NOMO-1 (cell line): ENCODE data around the gene ITPR1.

ENCODE experiments used
- DNase-seq, 2 experiments: peaks; one replicate each; lab custom pipeline; 2025; ENCODE audit not compliant: unreplicated experiment in 2 of 2; lab: John Stamatoyannopoulos, UW

The ITPR1 gene

DNA sequence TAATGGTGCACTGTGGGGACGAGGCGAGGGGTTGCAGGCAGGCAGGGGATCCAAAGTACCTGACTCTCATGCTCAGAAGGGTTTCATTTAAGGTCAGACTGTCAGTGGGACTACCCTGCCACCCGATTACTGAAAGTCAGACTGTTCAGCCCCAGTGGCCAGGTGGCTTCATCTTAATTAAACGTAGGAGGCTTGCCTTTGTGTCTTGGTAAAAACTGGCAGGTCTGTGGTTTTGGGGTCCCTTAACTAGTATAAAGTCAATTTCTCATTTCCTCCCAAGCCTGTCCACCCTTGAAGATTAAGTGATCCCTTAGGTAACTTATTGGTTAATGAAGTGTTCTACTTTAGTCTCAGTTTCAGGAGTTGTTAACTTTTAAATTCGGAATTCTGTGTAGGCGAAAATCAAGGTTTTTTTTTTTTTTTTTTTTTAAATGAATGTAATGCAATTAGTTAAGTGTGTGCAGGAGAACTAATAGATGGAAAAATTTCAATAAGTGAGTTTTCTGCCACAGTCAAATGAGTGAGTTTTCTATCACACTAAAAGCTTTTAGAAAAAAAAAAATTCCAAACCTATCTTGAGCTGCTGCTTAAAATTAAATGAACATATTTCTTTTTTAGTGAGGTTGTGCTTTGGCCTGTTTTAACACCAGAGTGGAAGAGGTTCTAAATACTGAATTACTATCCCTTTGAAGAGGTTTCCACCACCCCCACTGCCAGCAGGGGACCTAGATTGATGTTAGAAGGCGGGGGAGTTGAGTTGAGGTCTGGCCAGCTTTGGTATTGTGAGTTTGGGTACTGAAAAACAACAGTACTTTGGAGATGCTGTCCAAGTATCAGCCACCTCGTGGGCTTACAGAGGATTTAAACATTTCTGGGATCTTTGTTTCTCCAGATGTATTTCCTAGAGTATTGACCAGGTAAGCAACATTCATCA lies 15.2 kb downstream of the ITPR1 start:
- DNase-seq, result no peak

GRCh38 chr3:4509043-4509442 lies 15.9 kb downstream of the ITPR1 start:
- DNase-seq, result no peak

- DNase-seq, result no peak
Observed at GRCh38 chr3:4509983-4510755, 17.0 kb downstream of the ITPR1 start.

DNA sequence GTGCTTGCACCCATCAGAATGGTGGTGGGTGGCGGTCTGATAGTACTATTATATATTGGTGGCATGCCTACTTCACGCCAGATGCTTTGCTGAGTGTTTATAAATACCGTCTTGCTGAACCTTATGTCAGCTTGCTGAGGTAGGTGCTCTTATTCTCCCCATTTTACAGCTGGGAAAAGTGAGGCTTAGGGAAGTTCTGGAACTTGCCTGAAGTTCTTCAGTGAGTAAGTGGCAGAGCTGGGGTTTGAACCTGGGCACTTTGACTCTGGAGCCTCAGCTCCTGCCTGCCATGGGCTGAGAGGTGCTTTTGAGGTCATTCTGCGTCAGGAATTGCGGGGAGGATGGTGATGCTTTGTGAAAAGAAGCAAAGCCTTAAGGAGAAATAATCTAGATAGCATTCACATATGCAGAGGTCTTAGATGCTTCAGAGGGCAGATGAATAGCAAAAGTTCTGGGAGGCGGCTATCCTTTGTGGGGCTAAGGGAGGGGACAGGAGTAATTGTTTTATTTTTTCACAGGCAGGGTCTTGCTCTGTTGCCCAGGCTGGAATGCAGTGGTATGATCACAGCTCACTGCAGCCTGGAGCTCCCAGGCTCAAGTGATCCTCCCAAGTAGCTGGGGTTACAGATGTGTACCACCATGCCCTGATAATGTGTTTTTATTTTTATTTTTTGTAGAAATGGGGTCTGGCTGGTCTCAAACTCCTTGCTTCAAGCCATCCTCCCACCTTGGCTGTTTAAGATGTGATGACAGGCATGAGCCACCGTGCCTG lies 18.5 kb downstream of the ITPR1 start:
- DNase-seq, result no peak

DNA sequence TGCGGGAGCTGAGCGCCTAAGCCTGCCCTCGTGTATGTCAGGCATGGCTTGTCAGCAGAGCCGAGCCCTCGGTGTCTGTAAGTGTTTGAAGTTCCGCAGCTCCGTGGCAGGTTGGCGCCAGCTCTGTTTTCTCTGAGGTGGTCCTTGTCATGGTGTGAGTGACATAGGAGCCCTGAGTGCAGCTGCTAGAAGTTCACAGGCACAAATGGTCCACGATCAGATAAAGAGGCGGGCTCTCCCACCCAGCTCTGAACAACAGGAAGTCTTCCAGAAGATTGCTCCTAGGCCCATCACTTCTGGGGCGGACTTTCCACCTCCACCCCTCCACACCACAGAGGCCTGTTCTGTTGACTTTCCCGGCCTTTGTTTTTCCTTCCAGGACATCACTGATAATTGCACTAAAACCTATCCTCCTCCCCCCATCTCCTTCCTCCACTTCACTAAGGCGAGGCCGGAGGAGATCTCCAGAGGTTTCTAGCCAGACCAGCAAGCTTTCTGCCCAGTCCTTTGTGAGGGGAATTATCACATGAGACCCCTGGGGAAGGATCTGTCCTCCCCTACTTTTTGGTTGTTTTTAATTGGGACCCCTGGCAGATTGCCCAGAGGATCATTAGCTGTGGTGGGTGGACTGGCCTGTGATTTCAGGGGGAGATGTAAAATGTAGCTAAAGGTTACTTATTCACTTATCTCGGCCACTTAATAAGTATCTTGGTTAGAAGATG lies 19.9 kb downstream of the ITPR1 start:
- DNase-seq, result no peak

- DNase-seq, result no peak
Observed at GRCh38 chr3:4514321-4514720, 21.2 kb downstream of the ITPR1 start.

GRCh38 chr3:4514916-4515315 lies 21.8 kb downstream of the ITPR1 start:
- no peak for DNase-seq

DNA sequence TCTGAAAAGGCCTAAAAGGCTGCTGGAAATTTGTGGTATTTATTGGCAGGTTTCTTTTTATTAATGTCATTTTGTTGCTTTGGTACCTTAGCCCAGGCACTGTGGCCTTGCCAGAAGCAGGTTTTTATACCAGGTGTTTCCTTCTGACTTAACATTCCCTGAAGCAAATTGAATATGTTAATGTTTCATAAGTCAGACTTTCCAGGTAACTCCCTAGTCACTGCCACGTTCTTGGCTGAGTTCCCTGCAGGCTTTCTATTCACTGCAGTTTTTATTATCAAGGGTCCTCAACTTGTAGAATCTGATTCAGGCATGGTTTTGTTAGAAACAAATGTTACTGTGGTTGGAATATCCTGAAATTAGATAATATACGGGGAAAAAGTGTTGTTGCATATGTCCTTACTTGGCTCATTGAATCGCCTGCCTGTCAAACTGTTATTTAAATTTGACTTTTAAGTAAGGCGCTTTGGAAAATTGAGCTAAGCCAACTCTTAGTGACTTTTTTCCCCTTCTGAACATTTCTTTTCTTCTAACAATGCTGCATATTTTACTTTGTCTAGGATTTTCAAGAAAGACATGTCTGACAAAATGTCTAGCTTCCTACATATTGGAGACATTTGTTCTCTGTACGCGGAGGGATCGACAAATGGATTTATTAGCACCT lies 22.9 kb downstream of the ITPR1 start:
- no peak for DNase-seq

DNA sequence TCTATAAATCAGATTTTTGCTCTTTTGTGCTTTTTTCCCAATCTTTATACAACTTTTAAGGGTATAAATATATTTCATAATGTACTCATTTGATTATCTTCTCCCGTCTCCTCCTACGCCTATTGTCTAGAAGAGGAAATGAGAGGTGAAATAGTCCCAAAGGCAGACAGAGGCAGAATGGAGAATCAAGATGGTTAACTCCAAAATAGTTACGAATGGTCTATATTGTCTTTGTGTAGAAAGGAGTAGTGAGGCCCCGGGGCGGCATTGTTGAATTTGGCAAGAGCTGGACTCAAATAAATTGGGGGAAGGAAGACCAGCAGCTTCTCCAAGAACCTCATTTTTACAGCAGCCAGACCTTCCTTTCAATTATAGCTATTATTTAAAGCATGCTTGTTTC lies 23.9 kb downstream of the ITPR1 start:
- peak in 1 of 2 experiments; percentile 16 for DNase-seq

DNA sequence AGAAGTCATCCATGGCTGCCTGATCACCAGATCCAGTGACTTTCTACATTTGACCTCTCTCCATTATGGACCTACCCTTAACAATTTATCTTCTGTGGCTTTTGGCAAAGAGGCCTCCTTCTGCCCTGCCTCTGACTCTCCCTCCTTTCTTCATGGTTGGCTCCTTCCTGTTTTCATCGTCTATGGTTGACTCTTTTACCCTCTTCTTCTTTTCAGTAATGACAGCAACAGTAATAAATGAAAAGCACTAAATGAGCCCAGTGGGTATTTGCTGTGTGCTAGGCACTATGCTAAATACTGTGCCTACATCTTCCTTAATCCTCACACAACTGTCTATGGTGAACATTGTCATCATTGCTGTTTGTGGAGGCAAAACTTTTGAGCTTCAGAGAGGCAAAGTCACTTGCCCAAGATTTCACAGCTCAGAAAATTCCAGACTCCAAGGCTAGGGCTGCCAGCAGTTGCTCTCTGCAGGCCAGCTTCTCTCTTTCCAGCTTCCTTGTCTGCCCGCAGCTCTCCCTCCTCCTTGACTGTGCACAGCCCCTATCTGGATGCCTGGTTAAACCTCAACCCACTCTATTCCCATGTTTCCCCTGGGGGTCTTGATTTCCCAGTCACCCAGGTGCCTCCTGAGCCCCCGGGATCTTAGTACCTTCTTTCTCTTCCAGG lies 24.6 kb downstream of the ITPR1 start:
- DNase-seq, result peak; percentile 63 to 78

DNA sequence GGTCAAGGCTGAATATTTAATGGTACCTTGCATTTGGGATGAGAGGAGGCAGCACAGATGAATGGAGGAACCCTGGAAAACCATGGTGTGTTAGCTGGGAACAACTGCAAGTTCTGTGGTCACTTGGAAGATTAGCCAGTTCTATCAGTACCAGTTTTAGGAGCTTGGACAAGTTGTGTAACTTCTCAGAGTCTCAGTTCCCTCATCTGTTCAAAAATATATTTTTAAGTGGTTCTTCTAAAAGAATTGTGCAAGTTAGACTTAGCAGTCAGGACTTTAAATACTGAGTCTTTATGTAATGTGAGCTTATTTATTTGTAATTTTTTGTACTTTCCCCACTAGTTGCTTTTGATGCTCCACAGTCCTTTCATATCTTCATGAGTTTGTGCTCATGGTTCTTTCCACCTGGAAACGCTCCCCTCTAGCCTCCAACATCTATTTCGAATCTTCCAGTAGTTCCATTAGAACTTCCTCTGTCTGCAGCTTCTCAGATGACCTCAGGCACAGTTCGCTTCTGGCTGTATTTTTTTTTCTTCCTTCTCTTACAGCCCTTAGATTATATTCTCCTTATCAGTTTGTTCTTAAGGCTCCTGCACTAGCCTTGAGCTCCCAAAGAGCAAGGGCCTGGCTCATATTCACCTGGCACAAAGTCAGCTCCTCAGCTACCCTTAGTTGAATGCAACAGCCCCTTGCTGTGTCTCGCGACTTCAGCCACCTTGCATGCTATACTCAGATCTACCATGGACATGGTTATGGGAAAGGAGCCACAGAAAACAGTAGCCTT lies 27.1 kb downstream of the ITPR1 start:
- peak; percentile 60 to 88 for DNase-seq

DNA sequence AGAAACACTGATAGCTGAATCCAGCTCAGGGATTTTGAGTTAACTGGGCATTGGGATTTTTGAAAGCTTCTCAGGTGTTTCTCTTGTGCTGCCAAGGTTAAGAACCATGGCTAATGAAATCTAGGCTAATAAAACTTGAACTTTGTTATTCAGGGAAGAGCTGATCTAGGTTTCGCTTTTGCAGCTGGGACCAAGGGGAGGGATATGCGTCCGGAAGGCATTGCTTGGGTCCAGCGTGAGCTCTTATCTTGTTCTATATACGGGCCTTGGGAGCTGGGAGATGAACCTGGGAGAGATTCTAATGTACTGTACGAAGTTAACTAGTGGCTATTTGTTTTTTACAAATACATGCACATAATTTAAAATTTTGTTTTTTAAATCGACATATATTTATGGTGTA lies 29.8 kb downstream of the ITPR1 start:
- DNase-seq, result no peak

- DNase-seq, result no peak
Observed at GRCh38 chr3:4523710-4524698, 30.9 kb downstream of the ITPR1 start.

DNA sequence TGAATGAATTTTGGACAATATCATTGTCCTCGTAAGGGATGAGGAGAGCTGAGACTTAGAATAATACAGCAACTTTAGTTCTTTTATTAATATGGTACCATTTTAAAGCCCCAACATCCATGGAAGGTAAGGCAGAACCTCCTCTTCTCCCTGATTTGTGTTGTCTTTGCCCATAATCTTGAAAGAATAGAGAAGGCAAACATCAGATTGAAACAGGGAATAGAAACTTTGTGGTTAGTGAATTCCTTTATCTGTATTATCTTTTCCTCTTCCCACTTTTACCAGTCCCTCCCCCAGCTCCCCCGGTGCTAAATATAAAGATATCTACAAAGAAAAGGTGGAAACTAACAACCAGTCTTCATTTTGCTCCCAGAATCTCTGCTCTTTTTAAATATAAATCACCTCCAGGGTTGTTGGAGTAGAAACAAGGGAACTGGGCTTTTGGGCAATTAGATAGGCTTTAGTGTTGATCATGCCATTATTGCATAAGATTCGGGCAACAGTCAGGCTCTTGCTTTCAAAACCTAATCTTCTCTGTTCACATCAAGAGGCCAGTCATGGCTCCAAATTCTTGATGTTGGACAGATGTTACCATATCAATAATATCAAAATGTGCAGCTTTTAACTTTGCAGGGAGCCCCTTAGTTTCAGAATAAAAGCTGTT lies 32.5 kb downstream of the ITPR1 start:
- peak; percentile 74 to 78 for DNase-seq

DNA sequence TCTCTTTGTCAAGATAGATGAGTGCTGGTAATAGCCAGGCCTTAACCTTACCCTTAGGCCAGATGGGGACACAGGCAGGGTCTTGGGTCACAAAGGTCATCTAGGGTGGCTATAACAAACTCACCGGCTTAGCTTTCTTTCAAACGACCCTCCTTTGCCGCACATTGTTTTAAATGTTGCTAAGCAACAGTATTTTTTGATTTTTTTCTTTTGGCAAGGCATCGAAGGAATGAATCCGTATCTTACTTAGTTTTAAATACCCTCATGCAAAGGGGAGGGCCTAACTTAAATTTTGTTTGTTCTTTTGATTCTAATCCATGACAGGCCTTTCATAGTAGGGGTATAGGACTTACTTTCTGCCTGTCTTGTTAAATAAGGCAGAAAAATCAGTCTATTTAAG lies 35.2 kb downstream of the ITPR1 start:
- DNase-seq, result no peak

DNA sequence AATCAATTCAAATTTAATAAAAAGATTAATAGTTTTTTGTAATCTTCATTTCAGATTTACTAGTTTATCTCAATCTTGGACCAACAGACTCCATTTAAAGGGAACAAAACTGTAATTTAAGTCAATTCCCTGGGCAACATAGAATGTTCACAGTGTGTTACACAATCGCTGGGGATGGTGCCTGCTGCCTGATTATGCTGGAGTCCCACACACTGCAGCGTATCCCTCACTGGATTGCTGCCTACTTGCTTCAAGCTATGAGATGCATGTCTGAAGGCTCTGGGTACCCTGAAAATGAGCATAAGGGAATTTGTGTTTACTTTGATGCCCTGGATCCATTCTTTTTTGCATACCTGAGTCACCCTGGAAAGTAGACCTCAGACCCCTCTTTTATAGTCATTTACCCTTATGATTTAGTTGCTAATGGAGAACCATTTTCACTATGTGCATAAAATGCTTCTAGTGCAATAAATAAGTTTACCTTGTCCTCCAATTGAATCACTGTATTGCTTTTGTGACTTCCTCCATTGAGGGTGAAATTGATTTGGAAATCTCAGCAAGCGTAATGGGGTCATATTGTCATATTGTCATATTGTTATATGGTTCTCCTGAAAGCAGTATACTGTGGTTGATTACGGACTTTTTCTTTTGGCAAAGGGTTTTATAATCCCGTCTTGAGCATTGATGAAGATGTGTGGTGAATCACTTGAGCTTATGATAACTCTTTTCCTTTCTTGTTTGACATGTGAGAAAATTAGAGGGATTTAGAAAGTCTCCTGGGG lies 35.9 kb downstream of the ITPR1 start:
- DNase-seq, result no peak
